NCI-H345 (cell line): ENCODE data around the gene TAS2R50.
"Not testable (repeated sequence)": the region's sequence is repeated elsewhere in the genome, so short reads cannot be mapped to it uniquely, and the experiment has no call there.

Source experiments
- DNase-seq: peaks from one replicate; lab custom pipeline; 2025; lab: John Stamatoyannopoulos, UW

Gene TAS2R50

GRCh38 chr12:10986812-10987211, at the start of gene TAS2R50:
TSS of gene TAS2R50 (minus strand) at chr12:10986912. CDS start at chr12:10986860, 52 bp downstream.
- DNase-seq, result no peak

GRCh38 chr12:11033959-11034358, 47.2 kb upstream of the TAS2R50 start:
- not testable (repeated sequence) for DNase-seq

- no peak for DNase-seq
Measured at GRCh38 chr12:11031307-11031706, 44.6 kb upstream of the TAS2R50 start, which contains the start of gene TAS2R31. TSS of gene TAS2R31 (minus strand) at chr12:11031407. CDS start at chr12:11031335, 72 bp downstream.

GRCh38 chr12:11026118-11026517, 39.4 kb upstream of the TAS2R50 start:
- DNase-seq, result no peak

GRCh38 chr12:11023387-11023786, 36.7 kb upstream of the TAS2R50 start:
- DNase-seq, result no peak

- no peak for DNase-seq
Measured at GRCh38 chr12:11022520-11022919, 35.8 kb upstream of the TAS2R50 start, which contains the start of gene TAS2R19. TSS of gene TAS2R19 (minus strand) at chr12:11022620. CDS start at chr12:11022571, 49 bp downstream.

- no peak for DNase-seq
Measured at GRCh38 chr12:11016937-11017336, 30.2 kb upstream of the TAS2R50 start.

GRCh38 chr12:11015775-11016430, 29.2 kb upstream of the TAS2R50 start:
- no peak for DNase-seq

- no peak for DNase-seq
Measured at GRCh38 chr12:11014234-11014633, 27.5 kb upstream of the TAS2R50 start.

GRCh38 chr12:11007608-11008007, 20.9 kb upstream of the TAS2R50 start:
- DNase-seq, result no peak

GRCh38 chr12:10998204-10998603, 11.5 kb upstream of the TAS2R50 start, which contains the start of gene TAS2R20:
TSS of gene TAS2R20 (minus strand) at chr12:10998304. CDS start at chr12:10997875, 429 bp downstream.
- no peak for DNase-seq

- no peak for DNase-seq
Measured at GRCh38 chr12:10994307-10994706, 7.6 kb upstream of the TAS2R50 start.

GRCh38 chr12:10989107-10989506, 2.4 kb upstream of the TAS2R50 start:
- no peak for DNase-seq

GRCh38 chr12:10982244-10982643, 4.5 kb downstream of the TAS2R50 start:
- DNase-seq, result no peak

- no peak for DNase-seq
Measured at GRCh38 chr12:10974965-10975364, 11.7 kb downstream of the TAS2R50 start.

- no peak for DNase-seq
Measured at GRCh38 chr12:10968765-10969456, 17.8 kb downstream of the TAS2R50 start.

- DNase-seq, result no peak
Measured at GRCh38 chr12:10967409-10967808, 19.3 kb downstream of the TAS2R50 start.

- DNase-seq, result no peak
Measured at GRCh38 chr12:10966314-10966713, 20.4 kb downstream of the TAS2R50 start.

- DNase-seq, result no peak
Measured at GRCh38 chr12:10965476-10965875, 21.2 kb downstream of the TAS2R50 start.

- no peak for DNase-seq
Measured at GRCh38 chr12:10960211-10960610, 26.5 kb downstream of the TAS2R50 start.

- DNase-seq, result no peak
Measured at GRCh38 chr12:10959804-10960203, 26.9 kb downstream of the TAS2R50 start.

GRCh38 chr12:10957741-10958140, 29.0 kb downstream of the TAS2R50 start:
- no peak for DNase-seq

- no peak for DNase-seq
Measured at GRCh38 chr12:10956085-10956484, 30.6 kb downstream of the TAS2R50 start.
